T-cell (primary cell): Measurements from ENCODE around the gene PRSS23. TPM values are rescaled to one million over a fixed set of nuclear protein-coding genes. Genes with fewer than 3 reads are reported as not detected.
"Not testable (repeated sequence)": the region's sequence is repeated elsewhere in the genome, so short reads cannot be mapped to it uniquely, and the experiment has no call there.

Experiments used
- ATAC-seq, 4 experiments: fragments of 200-7000 bp in 3 of 4; fragments of 150-1000 bp in 1 of 4; cut with Tn5 transposase; replicated peaks in 1 of 4; 1 replicate in 3 of 4; 2 replicates in 1 of 4; pipeline ENCODE4 v1.10.0; 2021; ENCODE audit warnings: moderate library complexity in 3 of 4, mild to moderate bottlenecking in 2 of 4, moderate number of reproducible peaks in 1 of 4
- CTCF ChIA-PET, 2 donors: fragments of 300-600 bp; sonication (Branson Sonifier 250); formaldehyde crosslinking; loops; one replicate each; lab custom pipeline; 2022; ENCODE audit warnings: antibody characterized with exemption in 2 of 2; lab: Charles Lee
- POLR2A ChIA-PET, 2 donors: fragments of 300-600 bp; sonication (Branson Sonifier 250); formaldehyde crosslinking; loops; one replicate each; lab custom pipeline; 2022; ENCODE audit warnings: antibody characterized with exemption in 2 of 2; lab: Charles Lee
- DNase-seq, 35 experiments: peaks; one replicate each; pipeline versions ENCODE4 v3.0.0 to v3.0.0-alpha.2; 2013 to 2023
- H3K27ac ChIP-seq: one replicate; pipeline ENCODE4 v1.5.1; 2013; ENCODE audit warnings: low read length
- H3K27me3 ChIP-seq, 2 experiments: replicated peaks in 1 of 2; 1 replicate in 1 of 2; 2 replicates in 1 of 2; pipeline versions ENCODE4 v1.6.1 to v1.7.0; 2013; ENCODE audit warnings: low read length in 1 of 2, mixed read lengths in 1 of 2; ENCODE audit not compliant: control insufficient read depth in 2 of 2, insufficient read depth in 2 of 2; ENCODE audit errors: extremely low read depth in 1 of 2
- H3K36me3 ChIP-seq, 2 donors: 1 replicate in 1 of 2; 2 replicates in 1 of 2; pipeline versions ENCODE4 v1.6.1 to v1.7.0; 2013; ENCODE audit warnings: low read length in 1 of 2; ENCODE audit not compliant: control insufficient read depth in 2 of 2, insufficient read depth in 1 of 2; ENCODE audit errors: extremely low read depth in 1 of 2
- H3K4me1 ChIP-seq, 2 experiments: 1 replicate in 1 of 2; 2 replicates in 1 of 2; pipeline versions ENCODE4 v1.6.1 to v1.7.0; 2013; ENCODE audit warnings: low read length in 2 of 2, mixed read lengths in 1 of 2; ENCODE audit not compliant: insufficient read depth in 2 of 2, control insufficient read depth in 1 of 2; ENCODE audit errors: extremely low read depth in 1 of 2
- H3K4me3 ChIP-seq, 2 donors: 1 replicate in 1 of 2; 2 replicates in 1 of 2; pipeline versions ENCODE4 v1.5.1 to v1.7.0; 2013; ENCODE audit warnings: mild to moderate bottlenecking in 2 of 2, low read length in 1 of 2, moderate library complexity in 1 of 2; ENCODE audit not compliant: control insufficient read depth in 1 of 2; ENCODE audit errors: extremely low read depth in 1 of 2
- H3K9me3 ChIP-seq: 2 replicates; pipeline ENCODE4 v1.7.0; 2013
- H3K27ac Mint-ChIP-seq, 2 donors: one replicate each; pipeline ENCODE4 v1.8.0; 2020 to 2021; ENCODE audit warnings: mild to moderate bottlenecking in 2 of 2, mixed read lengths in 2 of 2
- H3K27me3 Mint-ChIP-seq, 2 donors: one replicate each; pipeline ENCODE4 v1.8.0; 2021 to 2022; ENCODE audit warnings: mixed read lengths in 2 of 2
- H3K36me3 Mint-ChIP-seq: one replicate; pipeline ENCODE4 v1.8.0; 2021; ENCODE audit warnings: mixed read lengths
- H3K4me1 Mint-ChIP-seq, 3 donors: one replicate each; pipeline ENCODE4 v1.8.0; 2020 to 2022; ENCODE audit warnings: mixed read lengths in 3 of 3, mild to moderate bottlenecking in 1 of 3
- H3K4me3 Mint-ChIP-seq, 3 donors: one replicate each; pipeline ENCODE4 v1.8.0; 2020 to 2022; ENCODE audit warnings: mild to moderate bottlenecking in 3 of 3, mixed read lengths in 3 of 3, moderate library complexity in 3 of 3
- H3K9me3 Mint-ChIP-seq, 3 donors: one replicate each; pipeline ENCODE4 v1.8.0; 2020 to 2022; ENCODE audit warnings: mixed read lengths in 3 of 3
- WGBS: methylation state at CpG from one replicate; pipeline ENCODE4 v1.1.5; 2013; ENCODE audit warnings: missing lambda C conversion rate; ENCODE audit not compliant: insufficient coverage; 5-methylcytosine and 5-hydroxymethylcytosine counted together
- total RNA-seq, 35 experiments: library from RNA in 6 of 35; stranded (reverse) in 6 of 35; fragments of 120-200 nt in 1 of 35; gene quantifications; one replicate each; pipeline versions ENCODE4 v1.2.1 to v1.2.4 and lab custom pipeline; 2013 to 2026

Gene PRSS23
- total RNA-seq, 5 donors from 2014 or later (not counting 1 experiment from before 2014, with no cell fraction given): 1.3 to 4.3 (median 1.6) TPM

DNA sequence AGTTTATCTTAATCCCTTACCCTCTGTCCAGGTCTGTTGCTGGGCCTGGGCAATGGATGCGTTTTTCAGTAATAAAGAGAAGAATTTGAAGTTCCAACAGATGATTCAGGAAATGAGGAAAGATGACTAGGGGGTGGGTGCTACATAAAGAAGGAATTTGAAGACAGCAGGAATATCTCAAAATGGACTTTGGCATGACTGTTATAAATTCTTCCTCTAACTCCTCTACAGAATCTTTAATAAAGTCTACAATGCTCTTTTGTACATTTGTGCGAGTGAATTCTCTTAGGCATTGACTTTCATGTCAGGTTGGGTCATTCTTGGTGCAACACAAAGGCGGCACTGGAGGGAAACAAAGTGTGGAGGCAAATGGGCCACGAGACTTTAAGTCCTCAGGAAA lies 35.1 kb upstream of the PRSS23 start:
- no peaks in the 10 kb centered on the region for H3K4me1 Mint-ChIP-seq
- Histone ChIP-seq H3K9me3 (no peaks in the 10 kb centered on the region), H3K27me3 (no peaks in the 10 kb centered on the region), H3K36me3 (no peaks in the 10 kb centered on the region), H3K4me3 (no peak overlapping the region), H3K27ac (no peak overlapping the region), H3K4me1 (no peaks in the 10 kb centered on the region)
- H3K27ac Mint-ChIP-seq: no peak overlapping the region
- ATAC-seq: no peak
- no CpG with 5 or more reads among the region's 4 CpGs for WGBS
- no peak for DNase-seq
- ChIA-PET CTCF (no interaction called here), POLR2A (no interaction called here)
- H3K36me3 Mint-ChIP-seq: no peaks in the 10 kb centered on the region
- no peak overlapping the region for H3K4me3 Mint-ChIP-seq
- H3K9me3 Mint-ChIP-seq: no peaks in the 10 kb centered on the region
- H3K27me3 Mint-ChIP-seq: peaks cover 12 to 18% of the 10 kb centered on the region in 2 donors

DNA sequence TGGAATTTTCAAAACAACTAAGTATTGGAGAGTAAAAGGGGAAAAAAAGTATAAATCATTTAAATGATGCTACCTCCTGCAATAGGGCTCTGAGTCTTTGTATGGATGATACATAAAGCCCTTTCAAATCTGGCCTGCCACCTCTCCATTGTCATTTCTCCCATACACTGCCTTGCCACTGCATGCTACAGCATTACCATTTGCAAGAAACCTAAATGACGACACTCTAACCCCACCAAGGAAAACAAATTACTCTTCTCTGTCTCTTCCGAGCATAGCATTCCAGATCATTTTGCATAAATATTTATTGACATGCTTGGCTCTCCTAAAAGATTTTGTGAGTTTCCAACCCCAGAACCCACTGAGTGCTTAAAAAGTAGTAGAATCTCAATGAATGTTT lies 34.5 kb upstream of the PRSS23 start:
- no peaks in the 10 kb centered on the region for H3K4me1 Mint-ChIP-seq
- no peaks in the 10 kb centered on the region for H3K36me3 ChIP-seq
- ChIA-PET CTCF (no interaction called here), POLR2A (no interaction called here)
- no peaks in the 10 kb centered on the region for H3K36me3 Mint-ChIP-seq
- peaks cover 9 to 14% of the 10 kb centered on the region in 2 donors for H3K27me3 Mint-ChIP-seq
- ATAC-seq (no peak), DNase-seq (no peak)
- no peaks in the 10 kb centered on the region for H3K4me1 ChIP-seq
- no peak overlapping the region for H3K27ac ChIP-seq
- 88% methylated on average over 1 of the region's 2 CpGs for WGBS
- H3K9me3 ChIP-seq: no peaks in the 10 kb centered on the region
- H3K4me3 ChIP-seq: no peak overlapping the region
- H3K27me3 ChIP-seq: no peaks in the 10 kb centered on the region
- no peak overlapping the region for H3K27ac Mint-ChIP-seq
- H3K9me3 Mint-ChIP-seq: no peaks in the 10 kb centered on the region
- no peak overlapping the region for H3K4me3 Mint-ChIP-seq

DNA sequence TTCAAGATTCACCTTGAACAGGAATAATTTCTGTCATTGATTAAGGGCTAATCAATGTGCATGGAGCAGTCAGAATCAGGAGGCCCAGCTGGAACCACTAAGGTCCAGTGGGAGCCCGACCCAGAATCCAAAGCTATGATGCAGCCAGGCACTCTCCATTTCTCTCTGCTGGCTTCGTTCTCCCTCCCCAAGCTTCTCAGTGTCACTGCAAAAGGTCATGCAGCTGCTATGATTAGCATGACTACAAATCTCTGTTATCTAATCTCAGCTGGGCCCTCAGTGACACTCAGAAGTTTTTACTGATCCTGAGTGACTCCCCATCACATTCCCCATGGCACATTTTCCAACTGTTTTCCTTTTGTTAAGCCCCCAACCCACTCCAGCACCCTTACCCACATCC lies 31.1 kb upstream of the PRSS23 start:
- Histone ChIP-seq H3K9me3 (no peaks in the 10 kb centered on the region), H3K4me1 (no peaks in the 10 kb centered on the region), H3K4me3 (no peak overlapping the region), H3K27me3 (no peaks in the 10 kb centered on the region), H3K27ac (no peak overlapping the region), H3K36me3 (no peaks in the 10 kb centered on the region)
- Mint-ChIP-seq H3K27me3 (peaks cover 0 to 8% of the 10 kb centered on the region in 2 donors), H3K4me1 (no peaks in the 10 kb centered on the region), H3K4me3 (no peak overlapping the region), H3K36me3 (no peaks in the 10 kb centered on the region), H3K9me3 (no peaks in the 10 kb centered on the region), H3K27ac (no peak overlapping the region)
- no peak for ATAC-seq
- CTCF ChIA-PET: no interaction called here
- POLR2A ChIA-PET: no interaction called here
- WGBS: 40% methylated on average over 2 of the region's 2 CpGs
- DNase-seq: no peak

DNA sequence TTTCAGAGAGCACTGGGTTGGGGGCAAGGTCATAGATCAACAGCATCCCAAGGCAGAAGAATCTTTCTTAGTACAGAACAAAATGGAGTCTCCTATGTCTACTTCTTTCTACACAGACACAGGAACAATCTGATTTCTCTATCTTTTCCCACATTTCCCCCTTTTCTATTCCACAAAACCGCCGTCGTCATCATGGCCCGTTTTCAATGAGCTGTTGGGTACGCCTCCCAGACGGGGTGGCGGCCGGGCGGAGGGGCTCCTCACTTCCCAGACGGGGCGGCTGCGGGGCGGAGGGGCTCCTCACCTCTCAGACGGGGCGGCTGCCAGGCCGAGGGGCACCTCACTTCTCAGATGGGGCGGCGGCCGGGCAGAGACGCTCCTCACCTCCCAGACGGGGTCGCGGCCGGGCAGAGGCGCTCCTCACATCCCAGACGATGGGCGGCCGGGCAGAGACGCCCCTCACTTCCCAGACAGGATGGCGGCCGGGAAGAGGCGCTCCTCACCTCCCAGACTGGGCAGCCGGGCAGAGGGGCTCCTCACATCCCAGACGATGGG lies 29.8 kb upstream of the PRSS23 start:
- 96% methylated on average over 14 of the region's 34 CpGs for WGBS
- H3K27ac Mint-ChIP-seq, H3K4me1 Mint-ChIP-seq, H3K27me3 ChIP-seq, CTCF ChIA-PET, H3K27me3 Mint-ChIP-seq, DNase-seq, POLR2A ChIA-PET, H3K4me1 ChIP-seq, H3K4me3 ChIP-seq, H3K36me3 ChIP-seq, H3K9me3 ChIP-seq, H3K27ac ChIP-seq, ATAC-seq, H3K9me3 Mint-ChIP-seq, H3K4me3 Mint-ChIP-seq, H3K36me3 Mint-ChIP-seq: not testable (repeated sequence)

DNA sequence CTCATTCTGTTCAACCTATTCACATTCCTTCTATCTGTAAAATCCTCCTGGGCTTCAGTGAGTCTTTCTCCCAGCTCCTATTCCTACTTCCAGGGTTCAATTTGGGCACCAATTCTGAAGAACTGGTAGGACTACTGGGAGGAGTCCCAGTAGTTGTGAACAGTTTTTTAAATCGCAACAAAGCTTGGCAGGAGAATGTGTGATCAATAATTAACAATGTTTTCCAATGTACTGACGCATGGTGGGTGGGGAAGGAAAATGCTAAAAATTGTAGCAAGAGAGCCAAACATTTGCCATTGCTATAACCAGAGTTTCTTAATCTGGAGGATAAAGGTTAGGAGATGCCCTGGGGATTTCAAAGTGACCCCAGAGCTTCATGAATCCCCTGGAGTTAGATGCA lies 27.3 kb upstream of the PRSS23 start:
- Mint-ChIP-seq H3K27ac (no peak overlapping the region), H3K9me3 (no peaks in the 10 kb centered on the region), H3K4me3 (no peak overlapping the region), H3K27me3 (peaks cover 7 to 15% of the 10 kb centered on the region in 2 donors), H3K4me1 (no peaks in the 10 kb centered on the region), H3K36me3 (no peaks in the 10 kb centered on the region)
- Histone ChIP-seq H3K27ac (no peak overlapping the region), H3K36me3 (no peaks in the 10 kb centered on the region), H3K4me3 (no peak overlapping the region), H3K4me1 (no peaks in the 10 kb centered on the region), H3K27me3 (no peaks in the 10 kb centered on the region), H3K9me3 (no peaks in the 10 kb centered on the region)
- ChIA-PET CTCF (no interaction called here), POLR2A (no interaction called here)
- WGBS: 75% methylated on average over 2 of the region's 2 CpGs
- no peak for DNase-seq
- ATAC-seq: no peak

DNA sequence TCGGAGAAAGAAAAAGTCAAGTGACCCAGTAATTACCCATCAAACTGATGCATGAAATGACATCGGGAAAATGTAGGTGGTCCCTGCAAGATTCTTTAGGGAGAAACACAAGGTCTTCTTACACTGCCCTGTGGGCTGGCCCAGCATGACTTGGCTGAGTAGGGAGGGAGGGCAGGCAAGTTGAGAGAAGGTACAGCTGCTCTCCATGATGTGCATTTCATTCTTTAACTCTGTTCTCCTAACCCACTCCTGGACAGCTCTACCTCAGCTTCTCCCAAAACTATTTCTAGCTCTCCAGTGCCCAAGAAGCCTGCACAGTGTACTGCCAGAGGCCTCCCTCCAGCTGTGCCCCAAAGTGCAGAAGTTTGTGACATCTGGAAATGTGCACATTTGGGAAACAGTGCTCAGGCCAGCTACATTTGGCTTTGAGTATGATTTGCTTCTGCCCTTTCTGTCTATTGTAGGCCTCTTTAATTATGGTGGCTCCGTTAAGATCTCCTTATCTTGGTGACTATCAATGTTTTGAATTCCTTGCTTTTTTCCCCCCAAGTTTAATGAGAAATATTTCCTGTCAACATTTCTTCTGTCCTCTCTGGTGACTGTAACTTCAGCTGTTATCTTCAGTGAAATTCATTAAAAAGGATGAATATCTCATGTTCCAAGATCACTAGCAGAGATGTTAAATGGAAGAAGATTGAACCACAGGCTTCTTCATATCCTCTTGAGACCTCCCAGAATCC lies 26.7 kb upstream of the PRSS23 start:
- no peak overlapping the region for H3K27ac ChIP-seq
- H3K4me3 ChIP-seq: no peak overlapping the region
- POLR2A ChIA-PET: no interaction called here
- no peaks in the 10 kb centered on the region for H3K9me3 ChIP-seq
- Mint-ChIP-seq H3K36me3 (no peaks in the 10 kb centered on the region), H3K27ac (no peak overlapping the region), H3K27me3 (peaks cover 6 to 17% of the 10 kb centered on the region in 2 donors), H3K4me3 (no peak overlapping the region), H3K9me3 (no peaks in the 10 kb centered on the region), H3K4me1 (no peaks in the 10 kb centered on the region)
- 80% methylated on average over 1 of the region's 3 CpGs for WGBS
- no peaks in the 10 kb centered on the region for H3K36me3 ChIP-seq
- CTCF ChIA-PET: no interaction called here
- ATAC-seq (no peak), DNase-seq (no peak)
- H3K4me1 ChIP-seq: no peaks in the 10 kb centered on the region
- no peaks in the 10 kb centered on the region for H3K27me3 ChIP-seq
